ENCODE data around the gene EVI5.
"Not testable (repeated sequence)": the region's sequence is repeated elsewhere in the genome, so short reads cannot be mapped to it uniquely, and the experiment has no call there.

Gene EVI5

DNA sequence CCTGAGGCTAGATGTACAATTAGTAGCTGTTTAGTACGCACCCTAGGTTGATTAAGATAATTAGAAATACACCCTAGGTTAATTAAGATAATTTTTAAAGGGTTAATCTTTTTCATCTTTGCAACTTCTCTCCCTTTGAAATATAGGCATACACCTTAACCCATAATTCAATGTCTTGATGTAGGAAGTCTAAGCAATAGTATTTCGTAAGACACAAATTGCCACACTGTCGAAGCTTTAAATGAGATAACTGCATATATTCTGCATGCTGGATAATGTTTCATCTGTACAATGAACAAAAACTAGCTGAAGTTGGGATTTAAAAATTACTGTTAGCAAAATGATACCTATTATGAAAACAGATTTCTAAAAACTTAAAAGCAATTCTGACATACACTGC is 122.9 kb downstream of the EVI5 start:
- DNase-seq: no peak

- DNase-seq: no peak
Measured at GRCh38 chr1:92657701-92658100, 127.2 kb downstream of the EVI5 start.

- DNase-seq: no peak
Measured at GRCh38 chr1:92655197-92655801, 129.6 kb downstream of the EVI5 start.

- no peak for DNase-seq
Measured at GRCh38 chr1:92653605-92654381, 131.1 kb downstream of the EVI5 start.

DNA sequence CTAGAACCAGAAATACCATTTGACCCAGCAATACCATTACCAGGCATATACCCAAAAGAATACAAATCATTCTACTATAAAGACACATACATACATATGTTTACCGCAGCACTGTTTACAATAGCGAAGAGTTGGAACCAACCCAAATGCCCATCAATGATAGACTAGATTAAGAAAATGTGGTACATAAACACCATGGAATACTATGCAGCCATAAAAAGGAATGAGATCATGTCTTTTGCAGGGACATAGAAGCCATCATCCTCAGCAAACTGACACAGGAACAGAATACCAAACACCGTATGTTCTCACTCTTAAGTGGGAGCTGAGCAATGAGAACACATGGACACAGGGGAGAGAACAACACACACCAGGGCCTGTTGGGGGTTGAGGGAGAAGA is 144.2 kb downstream of the EVI5 start:
- not testable (repeated sequence) for DNase-seq

DNA sequence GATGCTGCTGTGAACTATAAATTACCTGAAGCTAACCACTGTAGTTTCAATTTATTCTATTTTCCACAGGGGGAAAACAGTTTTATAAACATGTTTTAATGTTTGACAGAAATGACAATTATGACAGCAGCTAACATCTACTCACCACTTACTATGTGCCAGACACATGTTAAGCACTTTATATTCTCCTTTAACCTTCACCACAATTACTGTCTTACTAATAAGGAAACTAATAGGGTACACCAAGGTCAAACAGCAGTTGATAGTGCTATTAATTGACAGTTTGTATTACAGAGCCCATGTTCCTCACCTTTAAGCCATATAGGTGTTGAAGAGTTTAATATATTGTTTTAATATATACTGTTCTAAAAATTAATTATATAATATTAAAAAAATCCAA is 146.4 kb downstream of the EVI5 start:
- no peak for DNase-seq

- DNase-seq: not testable (repeated sequence)
Measured at GRCh38 chr1:92635203-92635602, 149.7 kb downstream of the EVI5 start.

GRCh38 chr1:92623187-92623778 is 161.6 kb downstream of the EVI5 start:
- DNase-seq: no peak

DNA sequence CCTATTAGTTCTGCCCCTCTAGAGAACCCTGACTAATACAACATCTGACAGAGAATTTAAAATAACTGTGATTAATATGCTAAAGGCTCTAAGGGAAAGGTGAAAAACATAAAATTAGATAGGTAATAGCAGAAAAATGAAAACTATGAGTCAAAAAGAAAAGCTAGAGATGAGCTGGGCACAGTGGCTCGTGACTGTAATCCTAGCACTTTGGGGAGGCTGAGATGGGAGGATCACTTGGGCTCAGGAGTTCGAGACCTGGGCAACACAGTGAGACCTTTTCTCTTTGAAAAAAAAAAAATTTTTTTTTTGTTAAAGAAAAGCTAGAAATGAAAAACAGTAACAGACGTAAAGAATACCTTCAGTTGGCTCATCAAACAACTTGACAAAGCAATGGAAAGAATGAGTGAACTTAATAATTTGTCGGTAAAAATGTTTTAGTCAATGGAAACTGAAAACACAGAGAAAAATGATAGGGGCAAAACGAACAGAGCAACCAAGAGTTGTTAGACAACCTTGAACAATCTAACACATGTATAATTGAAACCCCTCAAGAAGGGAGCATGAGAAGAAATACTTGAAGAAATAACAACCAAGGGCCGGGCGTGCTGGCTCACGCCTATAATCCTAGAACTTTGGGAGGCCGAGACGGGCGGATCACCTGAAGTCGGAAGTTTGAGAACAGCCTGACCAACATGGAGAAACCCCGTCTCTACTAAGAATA is 165.3 kb downstream of the EVI5 start:
- DNase-seq: no peak

DNA sequence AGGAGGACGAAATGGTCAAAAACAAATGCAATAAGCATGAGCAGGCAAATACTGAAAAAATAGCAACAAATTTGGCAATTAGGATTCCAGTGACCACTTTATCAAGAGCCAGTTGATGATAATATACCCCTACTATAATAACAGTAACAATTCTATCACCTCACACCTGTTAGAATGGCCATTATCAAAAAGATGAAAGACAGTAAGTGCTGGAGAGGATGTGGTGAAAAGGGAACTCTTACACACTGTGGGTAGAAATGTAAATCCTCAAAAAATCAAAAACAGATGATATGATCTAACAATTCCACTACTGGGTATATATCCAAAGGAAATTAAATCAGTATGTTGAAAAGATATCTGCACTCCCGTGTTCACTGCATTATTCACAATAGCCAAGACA is 183.9 kb downstream of the EVI5 start:
- DNase-seq: no peak

DNA sequence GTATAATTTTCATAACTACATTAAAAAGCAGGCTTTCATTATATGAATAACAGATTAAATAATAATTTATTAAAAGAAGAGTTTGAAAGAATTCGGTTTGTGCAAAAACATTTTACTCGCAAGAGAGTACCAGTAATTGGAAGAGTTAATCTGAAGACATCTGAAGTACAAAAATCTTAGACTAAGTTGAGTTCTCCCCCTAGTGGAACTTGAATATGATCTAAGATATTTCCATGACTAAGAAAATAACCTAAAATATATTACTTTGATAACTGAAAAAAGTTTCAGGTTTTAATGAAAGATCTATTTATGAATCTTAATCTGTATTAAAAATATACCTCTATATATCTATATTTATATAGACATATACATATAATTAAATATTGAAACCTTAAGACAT is 185.7 kb downstream of the EVI5 start:
- DNase-seq: no peak

DNA sequence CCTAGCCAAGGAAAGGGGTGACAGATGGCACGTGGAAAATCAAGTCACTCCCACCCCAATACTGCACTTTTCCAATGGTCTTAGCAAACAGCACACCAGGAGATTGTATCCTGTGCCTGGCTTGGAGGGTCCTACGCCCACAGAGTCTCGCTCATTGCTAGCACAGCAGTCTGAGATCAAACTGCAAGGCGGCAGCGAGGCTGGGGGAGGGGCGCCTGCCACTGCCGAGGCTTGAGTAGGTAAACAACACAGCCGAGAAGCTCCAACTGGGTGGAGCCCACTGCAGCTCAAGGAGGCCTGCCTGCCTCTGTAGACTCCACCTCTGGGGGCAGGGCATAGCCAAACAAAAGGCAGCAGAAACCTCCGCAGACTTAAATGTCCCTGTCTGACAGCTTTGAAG is 195.5 kb downstream of the EVI5 start:
- DNase-seq: not testable (repeated sequence)

GRCh38 chr1:92587445-92587844 is 197.5 kb downstream of the EVI5 start:
- DNase-seq: no peak

DNA sequence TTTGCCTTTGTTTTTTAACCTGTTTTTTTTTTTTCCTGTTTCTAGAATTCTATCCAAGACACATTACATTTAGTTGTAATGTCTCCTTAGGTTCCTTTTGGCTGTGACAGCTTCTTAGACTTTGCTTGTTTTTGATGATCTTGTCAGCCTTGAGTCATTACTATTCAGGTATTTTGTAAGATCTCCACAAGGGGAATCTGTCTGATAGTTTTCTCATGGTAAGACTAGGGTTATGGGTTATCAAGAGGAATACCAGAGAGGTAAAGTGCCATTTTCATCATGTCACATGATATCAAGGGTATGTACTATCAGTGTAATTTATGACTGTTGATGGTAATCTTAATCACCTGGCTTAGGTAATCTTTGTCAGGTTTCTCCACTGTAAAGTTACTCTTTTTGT is 199.1 kb downstream of the EVI5 start:
- DNase-seq: no peak

- DNase-seq: not testable (repeated sequence)
Measured at GRCh38 chr1:92584810-92585209, 200.1 kb downstream of the EVI5 start.

DNA sequence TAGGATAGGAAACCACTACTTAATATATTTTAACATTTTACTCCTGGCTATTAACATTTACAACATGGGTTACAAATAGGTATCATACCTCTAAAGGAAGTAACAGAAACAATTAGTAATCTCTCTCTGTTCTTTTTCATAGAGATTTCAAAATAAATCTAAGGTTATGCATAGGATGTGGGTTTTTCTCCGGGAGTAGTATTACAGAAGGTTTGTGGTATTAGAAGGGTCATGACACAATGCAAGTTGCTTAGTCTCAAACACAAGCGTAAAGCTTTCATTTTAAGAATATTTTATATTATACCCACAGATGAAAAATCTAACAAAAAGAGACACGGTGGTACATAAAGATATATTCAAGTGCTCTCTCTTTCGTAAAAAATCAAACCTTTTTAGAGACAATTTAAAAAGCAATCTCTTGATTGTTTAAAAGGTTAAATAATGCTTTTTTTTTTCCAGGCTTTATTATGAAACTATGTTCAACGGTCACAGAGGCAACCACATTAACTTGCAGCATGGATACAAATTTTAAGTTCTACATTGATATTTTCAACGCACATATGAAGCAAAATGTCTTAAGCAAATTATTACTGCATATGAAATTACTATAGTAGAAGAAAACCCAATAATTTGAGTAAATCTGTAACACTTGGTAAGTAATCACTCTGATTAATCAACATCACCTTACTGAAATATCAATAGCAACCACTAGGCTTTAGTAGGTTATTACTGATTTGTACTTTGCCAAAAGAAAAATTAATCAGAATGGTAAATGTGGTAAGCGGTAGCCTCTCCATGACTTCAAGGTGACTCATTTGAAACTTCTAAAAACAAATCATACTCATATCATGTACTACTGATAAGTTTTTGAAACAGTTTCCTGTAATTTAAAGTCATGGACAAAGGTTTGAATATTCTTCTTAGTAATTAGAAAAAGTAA is 200.8 kb downstream of the EVI5 start:
- no peak for DNase-seq

DNA sequence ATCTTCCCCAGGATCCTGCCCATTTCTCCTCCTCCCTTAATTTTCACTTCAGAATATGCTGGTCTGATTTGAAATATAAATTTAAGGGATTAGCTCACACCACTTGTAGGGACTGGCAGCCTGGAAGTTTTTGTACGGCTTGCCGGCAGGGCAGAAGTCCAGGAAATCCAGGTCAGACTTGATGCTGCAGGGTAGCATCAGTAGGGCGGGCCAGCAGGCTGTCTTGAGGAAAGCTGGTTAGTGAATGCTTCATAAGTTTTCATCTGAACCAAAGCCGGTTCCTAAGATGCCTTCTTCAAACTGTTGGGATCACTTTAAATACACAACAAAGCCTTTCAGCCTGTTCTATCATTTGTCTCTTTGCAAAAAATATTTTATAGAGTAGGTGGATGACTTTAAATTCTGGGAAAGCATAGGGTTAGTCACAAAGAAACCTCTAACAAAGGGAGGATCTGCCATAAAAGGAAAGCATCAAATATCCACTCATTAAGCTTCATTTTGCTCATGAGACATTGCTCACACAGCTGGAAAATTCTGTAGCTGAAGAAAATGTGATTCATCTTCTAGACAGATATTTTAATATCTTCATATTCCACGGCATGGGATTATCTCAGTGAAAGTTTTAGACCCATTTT is 207.5 kb downstream of the EVI5 start:
- no peak for DNase-seq

DNA sequence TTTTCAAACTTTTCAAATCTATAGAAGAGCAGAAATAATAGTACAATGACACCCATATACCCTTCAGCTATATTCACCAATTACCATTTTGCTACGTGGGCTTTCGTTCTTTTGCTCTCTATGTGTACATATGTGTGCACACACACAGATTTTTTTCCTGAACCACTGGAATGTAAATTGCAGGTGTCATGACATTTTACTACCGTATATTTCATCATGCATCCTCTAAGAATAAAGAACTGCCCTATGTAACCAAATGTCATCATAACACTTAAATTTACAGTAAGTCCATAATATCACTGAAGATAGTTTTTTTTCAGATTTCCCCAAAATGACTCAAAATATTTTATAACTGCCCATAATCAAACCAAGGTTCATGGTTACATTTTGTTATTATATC is 209.8 kb downstream of the EVI5 start:
- DNase-seq: no peak

GRCh38 chr1:92572520-92572919 is 212.4 kb downstream of the EVI5 start:
- DNase-seq: no peak

- DNase-seq: no peak
Measured at GRCh38 chr1:92571578-92571977, 213.3 kb downstream of the EVI5 start.

GRCh38 chr1:92567211-92567868 is 217.6 kb downstream of the EVI5 start:
- no peak for DNase-seq

Measured in NCI-H774 (cell line).